KMS-11 (cell line): Measurements from ENCODE around the gene SPCS3.

Source experiments
- H2AFZ ChIP-seq: fragments of 200-600 bp; sonication (generic); 2 replicates; pipeline ENCODE4 v1.6.1; 2016; ENCODE audit warnings: antibody characterized with exemption, mixed run types, low read depth
- H3K27ac ChIP-seq: fragments of 200-600 bp; sonication (generic); 2 replicates; pipeline ENCODE4 v1.6.1; 2016; ENCODE audit warnings: mild to moderate bottlenecking, mixed run types
- H3K27me3 ChIP-seq: fragments of 200-600 bp; sonication (generic); 2 replicates; pipeline ENCODE4 v1.6.1; 2017; ENCODE audit warnings: mild to moderate bottlenecking, low read depth, mixed run types, moderate library complexity; ENCODE audit not compliant: insufficient read depth
- H3K36me3 ChIP-seq: fragments of 200-600 bp; sonication (generic); 2 replicates; pipeline ENCODE4 v1.6.1; 2017; ENCODE audit warnings: mild to moderate bottlenecking, mixed run types; ENCODE audit not compliant: insufficient read depth
- H3K4me1 ChIP-seq: fragments of 200-600 bp; sonication (generic); 2 replicates; pipeline ENCODE4 v1.6.1; 2016; ENCODE audit warnings: mild to moderate bottlenecking, low read depth, mixed run types; ENCODE audit not compliant: poor library complexity, severe bottlenecking
- H3K4me2 ChIP-seq: fragments of 200-600 bp; sonication (generic); 2 replicates; pipeline ENCODE4 v1.7.0; 2016; ENCODE audit warnings: mild to moderate bottlenecking, mixed run types
- H3K4me3 ChIP-seq: fragments of 200-600 bp; sonication (generic); IDR thresholded peaks from 2 replicates; pipeline ENCODE4 v1.6.1; 2017; ENCODE audit warnings: low read depth, low read length, mixed read lengths; ENCODE audit not compliant: insufficient read depth
- H3K79me2 ChIP-seq: fragments of 200-600 bp; sonication (generic); 2 replicates; pipeline ENCODE4 v1.6.1; 2016; ENCODE audit warnings: low read depth, mixed run types; ENCODE audit not compliant: insufficient read depth
- H3K9ac ChIP-seq: fragments of 200-600 bp; sonication (generic); 2 replicates; pipeline ENCODE4 v1.6.1; 2016; ENCODE audit warnings: mild to moderate bottlenecking, mixed run types
- H4K20me1 ChIP-seq: fragments of 200-600 bp; sonication (generic); 2 replicates; pipeline ENCODE4 v1.6.1; 2016; ENCODE audit warnings: mild to moderate bottlenecking, mixed run types; ENCODE audit not compliant: insufficient read depth
- CTCF ChIP-seq: fragments of 200-600 bp; sonication (generic); conservative IDR thresholded peaks from 2 replicates; pipeline ENCODE4 v1.6.1; 2017; ENCODE audit warnings: low read depth, mild to moderate bottlenecking, antibody characterized with exemption, low read length, moderate library complexity, mixed read lengths

The SPCS3 gene

GRCh38 chr4:176319704-176320339 is at the start of gene SPCS3:
Gene SPCS3 (plus strand): TSS chr4:176319966. CDS start chr4:176320077, 111 bp downstream.
- Histone ChIP-seq H2AFZ (peak within 1 kb of the TSS; percentile 74), H3K27me3 (no peaks in the 10 kb centered on the region), H3K9ac (peak within 1 kb of the TSS; percentile 96), H3K4me2 (peak within 1 kb of the TSS; percentile 99), H3K4me1 (peaks cover 39% of the 10 kb centered on the region), H3K27ac (peak within 1 kb of the TSS; percentile 96), H4K20me1 (0 out of 2 replicates have a peak, but pooled peaks cover 5% of the 10 kb centered on the region), H3K36me3 (no peaks in the 10 kb centered on the region), H3K4me3 (peak within 1 kb of the TSS; percentile 32), H3K79me2 (peaks cover 46% of the 10 kb centered on the region)
- no peak for TF ChIP-seq CTCF

DNA sequence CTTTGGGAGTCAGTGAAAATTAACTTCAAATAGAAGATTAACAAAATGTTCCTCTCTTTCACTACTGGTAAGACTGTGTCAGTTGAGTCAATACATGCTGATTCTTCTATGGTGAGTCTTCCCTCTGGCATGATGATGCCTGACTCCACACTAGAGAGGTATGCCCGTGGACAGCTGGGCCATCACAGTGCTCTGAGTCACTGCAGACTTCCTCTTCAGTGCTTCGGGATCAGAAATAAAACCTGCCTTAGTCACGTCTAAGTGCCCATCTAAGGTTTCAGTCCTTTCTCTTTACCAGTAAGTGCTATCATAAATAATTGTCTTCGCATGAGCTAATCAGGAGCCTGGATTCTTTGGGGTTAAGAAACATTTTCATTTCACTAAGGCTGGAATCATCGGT is 49.1 kb upstream of the SPCS3 start:
- H3K9ac ChIP-seq: no peak overlapping the region
- no peaks in the 10 kb centered on the region for H3K36me3 ChIP-seq
- H4K20me1 ChIP-seq: no peaks in the 10 kb centered on the region
- no peak for TF ChIP-seq CTCF
- H3K27ac ChIP-seq: no peak overlapping the region
- no peak overlapping the region for H3K4me3 ChIP-seq
- H2AFZ ChIP-seq: no peak overlapping the region
- H3K4me1 ChIP-seq: no peaks in the 10 kb centered on the region
- H3K79me2 ChIP-seq: no peaks in the 10 kb centered on the region
- no peaks in the 10 kb centered on the region for H3K27me3 ChIP-seq
- no peak overlapping the region for H3K4me2 ChIP-seq

DNA sequence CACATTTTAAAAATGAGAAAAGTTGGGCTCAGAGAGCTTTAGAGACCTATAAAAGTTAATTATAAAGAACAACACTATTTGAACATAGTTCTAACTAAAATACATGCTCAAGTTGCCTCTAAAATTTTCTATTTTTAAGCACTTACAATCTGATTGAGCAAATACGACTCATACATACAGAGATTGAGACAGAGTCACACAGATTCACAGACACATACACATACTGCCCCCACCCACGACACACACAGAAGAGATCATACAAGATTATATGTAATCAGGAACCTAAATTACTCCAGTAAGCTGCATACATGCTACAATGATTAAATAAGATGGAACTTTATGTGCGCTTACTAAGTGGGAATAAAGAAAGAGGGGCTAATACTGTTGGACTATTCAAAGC is 48.0 kb upstream of the SPCS3 start:
- Histone ChIP-seq H3K4me1 (no peaks in the 10 kb centered on the region), H3K4me2 (no peak overlapping the region), H3K27ac (no peak overlapping the region)

GRCh38 chr4:176272799-176273198 is 47.0 kb upstream of the SPCS3 start:
- no peak overlapping the region for H3K27ac ChIP-seq
- H3K4me3 ChIP-seq: no peak overlapping the region
- no peaks in the 10 kb centered on the region for H4K20me1 ChIP-seq
- H3K36me3 ChIP-seq: no peaks in the 10 kb centered on the region
- no peak overlapping the region for H3K9ac ChIP-seq
- H3K4me1 ChIP-seq: no peaks in the 10 kb centered on the region
- no peaks in the 10 kb centered on the region for H3K79me2 ChIP-seq
- H3K27me3 ChIP-seq: no peaks in the 10 kb centered on the region
- H2AFZ ChIP-seq: no peak overlapping the region
- H3K4me2 ChIP-seq: no peak overlapping the region
- TF ChIP-seq CTCF: no peak

More for the DNA sequence above, 48.0 kb upstream of the SPCS3 start:
- no peak overlapping the region for H3K4me3 ChIP-seq
- H3K79me2 ChIP-seq: no peaks in the 10 kb centered on the region
- TF ChIP-seq CTCF: no peak
- no peaks in the 10 kb centered on the region for H4K20me1 ChIP-seq
- no peak overlapping the region for H2AFZ ChIP-seq
- no peaks in the 10 kb centered on the region for H3K36me3 ChIP-seq
- H3K9ac ChIP-seq: no peak overlapping the region
- no peaks in the 10 kb centered on the region for H3K27me3 ChIP-seq
